Smooth muscle cell (in vitro differentiated cells): ENCODE measurements around the gene SHISA5. TPM values are rescaled to one million over a fixed set of nuclear protein-coding genes. Genes with fewer than 3 reads are reported as not detected.

ENCODE experiments used
- DNase-seq: peaks from one replicate; lab custom pipeline; 2025; ENCODE audit not compliant: unreplicated experiment; lab: John Stamatoyannopoulos, UW
- H2AFZ ChIP-seq: fragments of 200-600 bp; sonication (generic); 2 replicates; pipeline ENCODE4 v1.6.0; 2016; ENCODE audit warnings: antibody characterized with exemption, low read depth, mild to moderate bottlenecking
- H3F3A ChIP-seq: fragments of 200-600 bp; sonication (generic); 2 replicates; pipeline ENCODE4 v1.6.0; 2017; ENCODE audit warnings: antibody characterized with exemption, low read depth
- H3K27ac ChIP-seq: fragments of 200-600 bp; sonication (generic); 2 replicates; pipeline ENCODE4 v1.5.1; 2016; ENCODE audit warnings: low read depth, mild to moderate bottlenecking
- H3K27me3 ChIP-seq: fragments of 200-600 bp; sonication (generic); 2 replicates; pipeline ENCODE4 v1.6.1; 2016; ENCODE audit warnings: low read depth, mild to moderate bottlenecking
- H3K36me3 ChIP-seq: fragments of 200-600 bp; sonication (generic); 2 replicates; pipeline ENCODE4 v1.5.1; 2016; ENCODE audit warnings: low read depth
- H3K4me1 ChIP-seq: fragments of 200-600 bp; sonication (generic); 2 replicates; pipeline ENCODE4 v1.5.1; 2016; ENCODE audit warnings: low read depth
- H3K4me2 ChIP-seq: fragments of 200-600 bp; sonication (generic); 2 replicates; pipeline ENCODE4 v1.6.0; 2016; ENCODE audit warnings: mild to moderate bottlenecking
- H3K4me3 ChIP-seq: fragments of 200-600 bp; sonication (generic); 2 replicates; pipeline ENCODE4 v1.5.1; 2016; ENCODE audit warnings: mild to moderate bottlenecking
- H3K79me2 ChIP-seq: fragments of 200-600 bp; sonication (generic); 2 replicates; pipeline ENCODE4 v1.6.0; 2016; ENCODE audit warnings: low read depth, mild to moderate bottlenecking
- H3K9ac ChIP-seq: fragments of 200-600 bp; sonication (generic); 2 replicates; pipeline ENCODE4 v1.6.0; 2016; ENCODE audit warnings: low read depth
- H3K9me3 ChIP-seq: fragments of 200-600 bp; sonication (generic); replicated peaks from 2 replicates; pipeline ENCODE4 v1.5.1; 2016; ENCODE audit warnings: low read depth
- H4K20me1 ChIP-seq: fragments of 200-600 bp; sonication (generic); 2 replicates; pipeline ENCODE4 v1.6.0; 2016; ENCODE audit warnings: low read depth
- CTCF ChIP-seq: fragments of 200-600 bp; sonication (generic); IDR thresholded peaks from 2 replicates; pipeline ENCODE4 v1.5.1; 2017; ENCODE audit warnings: borderline replicate concordance, mild to moderate bottlenecking, antibody characterized with exemption; ENCODE audit not compliant: insufficient read depth, poor library complexity, severe bottlenecking
- WGBS: methylation state at CpG from one replicate; pipeline ENCODE4 v1.1.7; 2016; ENCODE audit warnings: low lambda C conversion rate; 5-methylcytosine and 5-hydroxymethylcytosine counted together
- polyA plus RNA-seq: library from polyadenylated mRNA; unstranded; fragments of >200 nt; fragmentation: Nextera tagmentation; extraction: Ambion mirVana; gene quantifications from 2 replicates; pipeline ENCODE4 v1.2.1, GENCODE V29; 2016
- total RNA-seq: library from RNA; depleted of rRNA; stranded (reverse); fragments of >200 nt; gene quantifications from 2 replicates; pipeline ENCODE4 v1.2.3, GENCODE V29; 2014

Gene SHISA5
- total and polyA plus RNA-seq, 2 experiments from 2014 or later: 124 to 333 TPM

GRCh38 chr3:48422272-48422671 is 81.7 kb downstream of the SHISA5 start:
- no peaks in the 10 kb centered on the region for H3K27me3 ChIP-seq
- H3K4me1 ChIP-seq: peaks cover 9% of the 10 kb centered on the region
- no peaks in the 10 kb centered on the region for H3K36me3 ChIP-seq
- H3K9ac ChIP-seq: no peak overlapping the region
- H3K9me3 ChIP-seq: no peaks in the 10 kb centered on the region
- H3K79me2 ChIP-seq: peaks cover 14% of the 10 kb centered on the region
- no peak overlapping the region for H3K4me3 ChIP-seq
- H4K20me1 ChIP-seq: peaks cover 75% of the 10 kb centered on the region
- no peak for DNase-seq
- 95% methylated on average over 3 of the region's 3 CpGs for WGBS
- H3K27ac ChIP-seq: no peak overlapping the region
- H2AFZ ChIP-seq: no peak overlapping the region
- H3K4me2 ChIP-seq: no peak overlapping the region
- TF ChIP-seq CTCF: no peak
- H3F3A ChIP-seq: no peaks in the 10 kb centered on the region

DNA sequence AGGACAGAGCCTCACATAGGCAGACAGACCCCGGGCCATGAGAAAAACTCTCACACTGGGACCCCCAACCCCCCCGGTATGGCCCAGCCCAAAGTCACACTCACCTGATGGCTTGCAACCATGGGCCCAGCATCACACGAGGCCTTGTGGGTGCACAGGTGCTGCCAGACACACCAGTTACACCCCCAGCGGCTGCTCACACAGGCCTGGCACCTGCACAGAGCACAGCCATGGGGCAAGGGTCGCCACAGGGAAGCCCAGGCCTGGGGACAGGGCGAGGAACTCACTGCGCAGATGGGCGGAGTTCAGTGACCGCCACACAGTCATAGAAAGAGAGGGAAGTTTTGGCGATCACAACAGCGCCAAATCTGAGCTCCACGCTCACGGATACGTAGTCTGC is 83.4 kb downstream of the SHISA5 start:
- Histone ChIP-seq H3K4me3 (no peak overlapping the region), H3F3A (no peaks in the 10 kb centered on the region), H3K36me3 (no peaks in the 10 kb centered on the region), H4K20me1 (peaks cover 60% of the 10 kb centered on the region), H3K9ac (no peak overlapping the region), H3K9me3 (no peaks in the 10 kb centered on the region), H3K27ac (no peak overlapping the region), H3K4me1 (no peaks in the 10 kb centered on the region), H3K79me2 (peaks cover 5% of the 10 kb centered on the region), H3K27me3 (no peaks in the 10 kb centered on the region), H2AFZ (no peak overlapping the region), H3K4me2 (no peak overlapping the region)
- WGBS: 98% methylated on average over 14 of the region's 14 CpGs
- no peak for DNase-seq
- TF ChIP-seq CTCF: no peak

- Histone ChIP-seq H3K4me3 (no peak overlapping the region), H3F3A (no peaks in the 10 kb centered on the region), H3K27me3 (no peaks in the 10 kb centered on the region), H3K4me2 (no peak overlapping the region), H4K20me1 (peaks cover 51% of the 10 kb centered on the region), H2AFZ (no peak overlapping the region), H3K79me2 (no peaks in the 10 kb centered on the region), H3K4me1 (no peaks in the 10 kb centered on the region), H3K36me3 (no peaks in the 10 kb centered on the region), H3K27ac (no peak overlapping the region), H3K9me3 (no peaks in the 10 kb centered on the region), H3K9ac (no peak overlapping the region)
- WGBS: 93% methylated on average over 17 of the region's 17 CpGs
- DNase-seq: no peak
- no peak for TF ChIP-seq CTCF
Measured at GRCh38 chr3:48419597-48419996, 84.4 kb downstream of the SHISA5 start.

DNA sequence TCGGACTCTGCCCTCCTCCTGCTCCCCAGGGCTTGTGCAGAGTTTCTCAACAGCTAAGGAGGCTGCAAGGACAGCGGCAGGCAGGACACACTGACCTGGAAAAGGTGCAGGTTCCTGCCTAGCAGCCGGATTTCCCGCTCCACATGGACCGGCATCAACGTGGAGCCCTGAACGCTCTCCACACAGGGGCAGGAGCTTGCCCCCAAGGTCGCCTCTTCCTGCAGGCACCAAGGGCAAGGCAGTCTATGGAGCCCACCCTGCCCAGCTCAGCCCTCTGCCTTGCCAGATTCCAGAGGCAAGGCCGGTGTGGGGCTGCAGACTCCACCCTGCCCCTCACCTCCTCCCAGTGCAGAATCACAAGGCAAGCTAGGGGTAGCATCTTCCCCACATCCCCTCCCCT is 84.8 kb downstream of the SHISA5 start:
- 95% methylated on average over 9 of the region's 9 CpGs for WGBS
- Histone ChIP-seq H3K9ac (no peak overlapping the region), H3K36me3 (no peaks in the 10 kb centered on the region), H2AFZ (no peak overlapping the region), H3K4me1 (no peaks in the 10 kb centered on the region), H3K79me2 (no peaks in the 10 kb centered on the region), H4K20me1 (peaks cover 46% of the 10 kb centered on the region), H3K27me3 (no peaks in the 10 kb centered on the region), H3K9me3 (no peaks in the 10 kb centered on the region), H3K4me2 (no peak overlapping the region), H3K27ac (no peak overlapping the region), H3K4me3 (no peak overlapping the region), H3F3A (no peaks in the 10 kb centered on the region)
- no peak for TF ChIP-seq CTCF
- no peak for DNase-seq
